NCI-H1417 (cell line): ENCODE measurements around the gene EXOSC7.
"Not testable (repeated sequence)": the region's sequence is repeated elsewhere in the genome, so short reads cannot be mapped to it uniquely, and the experiment has no call there.

Source experiments
- DNase-seq, 3 experiments: peaks; one replicate each; lab custom pipeline; 2025; lab: John Stamatoyannopoulos, UW

The EXOSC7 gene

GRCh38 chr3:44976002-44976815 is at the start of gene EXOSC7, which contains the start of gene ZDHHC3:
EXOSC7 (plus strand) TSS chr3:44976244; CDS start chr3:44976278, 34 bp downstream.
ZDHHC3 (minus strand) TSS chr3:44976174; CDS start chr3:44959436, 16,738 bp downstream.
- DNase-seq, result peak; percentile 74 to 86 (median 85)

GRCh38 chr3:44926921-44927320 is 49.1 kb upstream of the EXOSC7 start:
- no peak for DNase-seq

GRCh38 chr3:44927371-44927770 is 48.7 kb upstream of the EXOSC7 start:
- DNase-seq, result no peak

GRCh38 chr3:44929782-44930181 is 46.3 kb upstream of the EXOSC7 start:
- no peak for DNase-seq

GRCh38 chr3:44930911-44931310 is 45.1 kb upstream of the EXOSC7 start:
- DNase-seq, result no peak

GRCh38 chr3:44931791-44932190 is 44.3 kb upstream of the EXOSC7 start:
- no peak for DNase-seq

GRCh38 chr3:44932271-44932670 is 43.8 kb upstream of the EXOSC7 start:
- no peak for DNase-seq

GRCh38 chr3:44932986-44933944 is 42.8 kb upstream of the EXOSC7 start:
- no peak for DNase-seq

GRCh38 chr3:44939581-44940036 is 36.4 kb upstream of the EXOSC7 start:
- DNase-seq, result peak in 2 of 3 experiments; percentile 6 to 62

GRCh38 chr3:44942202-44942921 is 33.7 kb upstream of the EXOSC7 start:
- no peak for DNase-seq

GRCh38 chr3:44948239-44948638 is 27.8 kb upstream of the EXOSC7 start:
- no peak for DNase-seq

- not testable (repeated sequence) for DNase-seq
These were observed 26.3 kb upstream of the EXOSC7 start for GRCh38 chr3:44949770-44950169.

DNA sequence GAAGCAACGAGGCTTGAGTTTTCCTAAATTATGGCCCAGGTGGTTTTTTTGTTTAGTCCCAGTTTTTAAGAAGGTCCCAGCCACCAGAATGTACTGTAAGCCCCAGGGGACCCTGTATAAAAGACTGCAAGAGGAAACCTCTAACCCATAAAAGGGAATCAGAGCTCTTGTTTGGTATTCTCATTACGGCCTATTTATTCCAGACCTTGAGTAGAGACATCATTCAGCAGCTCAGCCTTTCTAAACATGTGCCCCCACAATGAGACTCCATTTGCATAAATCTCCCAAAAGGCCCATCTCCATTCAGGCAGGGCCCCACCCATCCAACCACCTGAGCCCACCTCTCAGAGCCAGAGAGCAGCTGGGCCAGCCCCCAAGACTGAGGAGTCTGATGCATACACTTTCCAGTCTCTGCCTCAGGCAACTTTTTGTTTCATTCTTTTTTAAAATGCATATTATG is 25.7 kb upstream of the EXOSC7 start:
- peak in 1 of 3 experiments; percentile 13 for DNase-seq

- DNase-seq, result no peak
These were observed 23.4 kb upstream of the EXOSC7 start for GRCh38 chr3:44952689-44953088.

DNA sequence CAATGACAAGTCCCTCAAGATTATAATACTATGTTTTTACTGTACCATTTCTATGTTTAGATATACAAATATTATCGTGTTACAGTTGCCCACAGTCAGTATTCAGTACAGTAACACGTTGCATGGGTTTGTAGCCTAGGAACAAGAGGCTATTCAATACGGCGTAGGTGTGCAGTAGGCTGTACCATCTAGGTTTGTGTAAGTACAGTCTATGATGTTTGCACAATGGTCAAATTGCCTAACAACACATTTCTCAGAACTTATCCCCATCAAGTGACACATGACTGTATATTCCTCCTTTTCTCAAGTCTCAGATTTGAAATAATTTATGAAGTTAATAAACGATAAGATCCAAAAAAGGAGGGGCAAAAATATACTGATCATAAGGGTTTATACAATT is 21.7 kb upstream of the EXOSC7 start:
- DNase-seq, result no peak

GRCh38 chr3:44954962-44955361 is 21.1 kb upstream of the EXOSC7 start:
- DNase-seq, result no peak

DNA sequence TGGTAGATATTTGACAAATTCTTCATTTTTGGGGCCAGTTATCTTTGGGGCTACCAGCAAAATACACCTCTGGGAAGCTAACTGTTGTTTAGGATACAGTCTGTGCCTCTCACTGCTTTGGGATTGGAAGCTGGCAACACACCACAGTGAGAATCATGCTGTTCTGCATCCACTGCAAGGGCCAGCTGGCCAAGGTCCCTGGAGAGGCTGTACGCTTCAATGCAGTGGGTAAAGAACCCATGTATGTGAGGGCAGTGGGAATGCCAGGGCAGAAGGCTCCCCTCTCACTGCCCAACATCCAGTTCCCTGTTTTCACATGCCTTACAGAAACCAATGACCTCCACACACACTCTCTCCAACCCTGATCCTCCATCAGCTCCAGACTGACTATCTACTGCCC is 20.1 kb upstream of the EXOSC7 start:
- DNase-seq, result no peak

- DNase-seq, result no peak
These were observed 18.1 kb upstream of the EXOSC7 start for GRCh38 chr3:44957986-44958385.

GRCh38 chr3:44958386-44958785 is 17.7 kb upstream of the EXOSC7 start:
- no peak for DNase-seq

DNA sequence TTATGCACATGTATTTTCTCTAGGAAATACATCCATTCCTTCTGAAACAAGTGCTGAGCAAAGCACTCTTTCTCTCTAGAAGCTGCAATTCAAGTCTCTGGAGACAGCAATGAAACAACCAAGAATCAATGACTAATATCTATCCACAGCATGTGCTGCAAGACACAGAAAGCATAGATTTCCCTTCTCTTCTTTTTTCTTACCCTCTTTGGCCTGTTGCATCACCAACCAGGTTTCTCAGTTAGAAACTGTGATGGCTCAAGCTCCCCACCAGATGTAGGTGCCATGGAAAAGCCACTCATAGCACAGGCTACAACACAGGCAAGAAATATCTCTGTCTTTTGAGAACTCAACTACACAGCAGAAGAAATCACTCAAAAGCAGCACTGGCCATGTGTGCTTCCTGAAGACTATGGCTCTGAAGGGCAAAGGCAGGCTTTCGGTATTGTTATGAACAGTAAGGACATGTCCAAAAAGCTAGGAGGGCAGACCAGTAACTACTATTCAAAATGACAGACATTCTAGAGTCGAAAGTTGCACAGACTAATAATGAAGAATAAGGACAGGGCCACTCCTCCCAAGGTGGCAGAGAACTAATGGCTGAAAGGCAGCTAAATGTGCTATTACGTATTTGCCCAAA is 15.5 kb upstream of the EXOSC7 start:
- DNase-seq, result no peak

DNA sequence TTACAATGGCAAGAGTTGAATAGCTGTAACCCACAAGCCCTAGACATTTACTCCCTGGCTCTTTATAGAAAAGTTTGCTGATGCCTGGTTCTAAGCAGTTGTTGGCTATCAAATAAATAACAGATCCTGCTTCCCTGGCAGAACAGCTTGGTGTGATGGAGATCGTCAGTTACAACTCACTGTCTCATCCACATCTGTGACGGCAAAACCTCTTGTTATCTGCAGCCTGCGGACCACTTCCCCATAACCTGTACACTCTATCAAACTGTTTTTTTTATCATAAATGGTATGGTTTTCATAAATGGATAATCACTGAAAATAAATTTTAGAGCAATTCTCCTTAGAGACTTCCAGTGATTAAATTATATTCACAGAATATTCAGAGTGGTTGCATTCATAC is 14.2 kb upstream of the EXOSC7 start:
- no peak for DNase-seq
